Globus pallidus (tissue), 1 donor: ENCODE data around the gene EFL1.
"Not testable (repeated sequence)": the region's sequence is repeated elsewhere in the genome, so short reads cannot be mapped to it uniquely, and the experiment has no call there.

Source experiments
- DNase-seq: peaks from one replicate; pipeline ENCODE4 v3.0.0-alpha.2; 2015; ENCODE audit warnings: low spot score

The EFL1 gene

DNA sequence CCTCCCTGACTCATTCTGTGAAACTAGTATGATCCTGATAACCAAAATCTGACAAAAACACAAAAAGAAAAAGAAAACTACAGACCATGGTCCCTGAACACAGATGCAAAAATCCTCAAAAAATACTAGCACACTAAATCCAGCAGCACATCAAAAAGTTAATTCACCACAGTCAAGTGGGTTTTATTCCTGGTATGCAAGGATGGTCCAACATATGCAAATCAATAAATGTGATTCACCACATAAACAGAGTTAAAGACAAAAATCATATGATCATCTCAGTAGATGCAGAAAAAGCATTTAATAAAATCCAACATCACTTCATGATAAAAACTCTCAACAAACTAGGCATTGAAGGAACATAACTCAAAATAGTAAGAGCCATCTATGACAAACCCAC is 12.9 kb upstream of the EFL1 start:
- no peak for DNase-seq

DNA sequence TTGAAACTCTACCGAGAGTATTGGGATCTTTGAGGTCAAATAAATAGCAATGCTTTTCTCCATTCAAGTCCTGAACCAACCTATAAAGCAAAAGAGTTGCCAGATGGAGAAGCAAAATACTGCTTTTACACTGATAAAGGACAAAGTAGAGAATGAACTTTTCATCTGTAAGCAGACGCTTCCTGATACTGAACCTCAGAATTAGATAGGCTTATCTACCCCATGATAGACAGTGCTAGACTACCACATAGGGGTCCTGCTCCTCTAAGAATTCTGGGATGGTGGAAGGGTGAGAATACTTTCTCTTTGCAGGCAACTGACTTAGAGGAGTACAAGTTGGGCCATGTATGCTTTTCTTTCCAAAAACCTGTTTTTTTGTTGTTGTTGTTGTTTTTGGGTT is 9.6 kb upstream of the EFL1 start:
- DNase-seq = no peak

DNA sequence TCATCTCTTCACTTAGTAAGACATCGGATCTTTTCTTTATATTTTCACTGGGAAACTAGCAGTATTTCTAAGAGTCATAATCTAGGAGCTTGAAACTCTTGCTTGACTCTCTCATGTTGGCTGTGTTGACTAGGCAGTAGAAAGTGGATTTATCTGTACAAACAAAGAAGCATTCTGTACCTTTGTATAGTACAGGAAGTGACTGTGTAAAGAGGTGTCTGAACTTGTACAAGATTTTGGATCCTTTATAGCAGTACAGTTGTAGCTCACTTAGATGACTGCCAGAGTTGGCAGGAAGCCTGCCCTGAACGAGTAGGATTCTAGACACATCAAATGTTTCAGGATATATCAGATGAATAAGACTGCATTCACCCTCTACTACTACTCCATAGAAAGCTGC is 5.9 kb upstream of the EFL1 start:
- DNase-seq = not testable (repeated sequence)

- DNase-seq = not testable (repeated sequence)
These were observed 4.6 kb upstream of the EFL1 start for GRCh38 chr15:82267137-82267536.

- no peak for DNase-seq
These were observed 816 bp upstream of the EFL1 start for GRCh38 chr15:82263350-82263749.

DNA sequence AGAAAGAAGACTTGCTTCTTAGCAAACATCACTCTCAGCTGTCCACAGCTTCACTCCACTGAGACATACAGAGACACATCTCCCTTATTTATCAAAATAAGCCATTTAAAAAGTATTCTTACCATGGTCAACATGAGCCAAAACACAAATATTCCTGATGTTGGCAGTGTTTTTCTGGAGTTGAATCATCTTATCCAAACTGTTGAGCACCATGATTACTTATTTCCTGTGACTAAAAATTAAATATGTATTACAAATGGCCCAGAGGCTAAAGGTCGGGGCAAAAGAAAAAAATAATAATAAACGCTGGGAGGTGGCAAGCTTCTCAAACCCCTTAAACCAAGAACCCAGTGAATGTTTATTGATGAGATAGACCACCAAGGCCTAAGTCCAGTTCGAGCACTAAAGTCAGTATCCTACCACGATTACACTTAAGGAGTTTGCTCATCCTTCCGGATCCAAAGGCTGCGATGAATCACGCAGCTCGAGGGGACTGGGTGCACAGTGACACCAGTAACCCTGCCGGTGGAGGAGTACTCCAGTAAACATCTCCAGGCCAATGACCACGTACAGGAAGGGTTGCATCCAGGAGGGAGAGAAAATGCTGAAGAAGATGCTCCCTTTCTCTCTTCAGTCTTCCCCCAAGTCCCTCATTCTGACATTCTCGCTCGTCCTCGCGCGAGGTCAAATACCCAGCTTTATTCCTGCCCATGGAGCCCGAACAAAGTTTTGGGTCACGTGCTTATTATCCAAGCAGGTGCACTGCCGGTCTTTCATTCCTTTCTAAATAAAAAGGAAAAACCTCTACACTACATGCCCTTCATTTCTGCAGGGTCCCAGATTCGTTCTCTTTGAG is 740 bp downstream of the EFL1 start:
- DNase-seq = not testable (repeated sequence)

DNA sequence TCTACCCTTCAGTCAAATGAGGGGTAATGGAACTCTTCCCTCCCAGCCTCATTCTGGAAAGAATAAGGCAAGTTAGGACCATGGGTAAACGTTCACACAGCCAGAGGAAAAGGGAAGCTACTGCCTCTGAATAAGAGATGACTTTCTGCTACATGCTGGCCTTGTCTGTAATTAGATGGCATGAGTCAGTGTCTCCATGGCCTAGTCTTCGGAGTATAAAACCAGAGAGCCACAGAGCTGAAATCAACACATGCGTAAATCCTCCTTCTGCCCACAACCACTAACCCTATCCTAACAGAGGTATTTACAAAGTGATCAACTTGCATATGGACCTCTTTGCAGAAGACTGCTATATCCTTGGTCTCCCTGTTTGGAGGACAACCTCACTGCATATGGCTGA is 14.3 kb downstream of the EFL1 start:
- not testable (repeated sequence) for DNase-seq

DNA sequence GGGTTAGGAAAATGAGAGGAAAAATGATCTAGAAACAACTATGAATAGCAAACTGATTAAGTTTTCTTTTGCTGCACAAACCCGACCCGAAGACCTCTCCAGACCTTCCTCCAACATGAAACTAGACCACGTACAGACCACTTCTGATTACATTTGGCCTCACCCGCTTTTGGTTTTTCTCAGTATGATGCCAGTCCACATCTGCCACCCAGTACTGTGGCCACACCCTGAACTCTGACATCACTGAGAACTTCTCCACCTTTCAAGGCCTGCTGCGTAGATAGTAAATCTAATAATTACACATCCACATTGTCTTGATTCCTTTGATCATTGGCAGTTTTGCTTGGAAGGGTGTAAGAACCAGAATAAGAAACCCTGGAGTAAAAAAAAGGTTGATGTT is 16.6 kb downstream of the EFL1 start:
- DNase-seq = not testable (repeated sequence)

GRCh38 chr15:82243644-82244043 is 18.9 kb downstream of the EFL1 start:
- DNase-seq = not testable (repeated sequence)

GRCh38 chr15:82241836-82242499 is 20.6 kb downstream of the EFL1 start:
- DNase-seq = not testable (repeated sequence)

DNA sequence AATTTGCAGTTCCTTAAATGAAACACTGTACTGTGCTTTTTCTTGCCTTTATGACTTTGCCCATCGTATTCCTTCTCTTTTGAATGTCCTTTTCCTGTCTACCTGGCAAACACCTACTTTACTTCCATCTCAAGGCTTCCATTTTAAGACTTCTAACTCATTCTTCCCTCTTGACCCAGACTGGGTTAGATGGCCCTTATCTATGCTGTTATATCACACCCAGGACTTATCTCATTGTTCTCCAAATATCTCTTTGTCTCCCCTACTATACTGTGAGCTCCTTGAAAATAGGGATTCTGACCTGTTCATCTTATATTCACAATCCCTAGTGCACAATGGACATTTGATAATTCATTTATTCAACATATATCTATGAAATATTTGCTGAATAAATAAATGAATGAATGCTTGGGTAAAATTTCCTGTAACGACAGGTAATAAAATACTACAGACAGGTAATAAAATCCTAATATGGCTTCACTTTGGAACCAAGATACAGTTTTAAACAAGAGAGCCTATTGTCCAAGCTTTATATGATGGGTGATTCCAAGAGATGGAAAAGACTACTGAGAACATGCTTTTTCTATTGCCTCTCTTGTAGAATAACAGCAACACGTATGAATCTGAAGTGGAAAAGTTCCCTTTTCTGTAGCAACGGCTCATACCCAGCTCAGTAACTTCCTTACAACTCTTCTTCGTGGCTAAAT is 22.7 kb downstream of the EFL1 start:
- no peak for DNase-seq

GRCh38 chr15:82237944-82238534 is 24.5 kb downstream of the EFL1 start:
- not testable (repeated sequence) for DNase-seq

DNA sequence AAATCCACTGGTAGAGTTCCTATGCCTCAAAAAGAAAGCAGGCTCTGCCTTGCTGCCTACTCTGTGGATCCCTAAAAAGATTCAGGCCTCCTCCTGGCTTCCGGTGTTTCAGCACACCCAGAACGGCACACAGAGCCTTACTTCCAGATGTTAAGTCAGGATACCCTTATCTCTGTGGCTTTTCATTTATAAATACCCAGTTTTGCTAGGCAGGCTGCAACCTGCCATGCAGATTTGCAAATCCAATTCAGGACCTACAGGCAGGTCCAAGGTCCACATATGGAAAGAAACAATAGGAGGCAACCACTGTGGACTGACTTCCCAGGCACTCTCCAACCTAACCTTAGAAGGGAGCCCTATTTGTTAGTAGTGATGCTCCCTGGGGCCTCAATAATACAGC is 30.7 kb downstream of the EFL1 start:
- no peak for DNase-seq

DNA sequence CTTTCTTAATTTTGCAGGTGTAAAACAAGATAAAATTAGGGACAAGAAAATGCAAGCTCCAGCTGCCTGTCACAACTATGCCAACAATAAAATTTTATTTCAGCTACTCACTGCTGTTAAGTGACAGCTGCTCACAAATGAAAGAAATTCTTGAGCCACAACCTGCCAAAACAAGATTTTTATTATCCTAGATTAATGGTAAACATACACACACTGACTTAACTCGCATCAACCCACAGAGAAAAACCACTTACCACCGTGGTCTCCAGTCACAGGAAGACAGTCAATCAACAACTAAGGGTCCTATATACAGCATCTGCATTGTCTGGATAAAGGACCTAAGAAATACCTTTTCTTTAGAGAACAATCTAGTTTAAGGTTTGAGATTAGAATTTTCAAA is 31.3 kb downstream of the EFL1 start:
- DNase-seq = no peak

- DNase-seq = no peak
These were observed 33.8 kb downstream of the EFL1 start for GRCh38 chr15:82228750-82229149.

DNA sequence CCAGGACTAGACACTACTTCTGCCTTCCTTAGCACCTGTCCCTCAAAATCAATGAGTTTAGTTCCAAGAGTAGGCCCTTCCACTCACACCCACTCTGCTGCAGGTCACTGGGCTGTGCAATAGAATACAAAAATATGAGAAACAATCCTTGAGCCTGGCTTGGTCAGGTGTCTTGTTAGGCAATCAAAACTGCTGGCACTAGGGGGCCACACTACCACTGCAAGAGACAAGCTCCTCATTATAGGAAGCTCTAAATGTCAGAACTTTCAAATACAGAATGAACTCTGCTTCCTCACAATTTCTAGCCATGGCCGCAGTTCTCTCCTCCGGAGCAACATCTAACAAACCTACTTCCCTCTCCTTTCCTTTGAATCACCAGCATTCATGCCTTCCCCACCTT is 41.0 kb downstream of the EFL1 start:
- DNase-seq = peak; percentile 33

- not testable (repeated sequence) for DNase-seq
These were observed 46.4 kb downstream of the EFL1 start for GRCh38 chr15:82216092-82216491.

DNA sequence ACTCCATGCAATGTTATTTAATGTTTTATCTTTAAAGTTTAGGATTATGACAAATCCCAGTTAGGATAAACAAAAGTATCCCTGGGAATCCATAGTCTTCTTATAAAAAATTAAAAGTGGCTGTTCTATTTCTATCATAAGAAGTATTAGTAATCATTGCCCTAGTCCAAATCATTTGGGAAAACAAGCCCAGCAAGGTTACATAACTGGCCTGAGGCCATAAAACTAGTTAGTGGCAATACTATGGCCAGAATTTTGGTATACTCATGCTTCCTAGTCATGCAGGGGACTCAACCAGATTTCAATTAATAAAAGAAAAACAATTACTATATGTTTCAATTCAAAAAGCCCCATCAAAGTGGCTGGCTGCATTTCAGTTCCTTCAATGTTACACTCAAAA is 50.3 kb downstream of the EFL1 start:
- DNase-seq = not testable (repeated sequence)

- not testable (repeated sequence) for DNase-seq
These were observed 52.4 kb downstream of the EFL1 start for GRCh38 chr15:82210066-82210597.

GRCh38 chr15:82204575-82204974 is 58.0 kb downstream of the EFL1 start:
- DNase-seq = not testable (repeated sequence)

GRCh38 chr15:82197733-82198594 is 64.6 kb downstream of the EFL1 start:
- DNase-seq = peak; percentile 81
